NCI-H2196 (cell line): Measurements from ENCODE around the gene SPNS2.

Source experiments
- DNase-seq: peaks from one replicate; lab custom pipeline; 2025; ENCODE audit not compliant: unreplicated experiment; lab: John Stamatoyannopoulos, UW

SPNS2 gene

GRCh38 chr17:4498461-4499397, at the start of gene SPNS2:
SPNS2 (plus strand) TSS chr17:4498881; CDS start chr17:4499048, 167 bp downstream.
- peak; percentile 56 for DNase-seq

GRCh38 chr17:4449736-4450135, 48.9 kb upstream of the SPNS2 start:
- DNase-seq = no peak

GRCh38 chr17:4450710-4451316, 47.9 kb upstream of the SPNS2 start:
- no peak for DNase-seq

GRCh38 chr17:4453812-4454591, 44.7 kb upstream of the SPNS2 start:
- DNase-seq = no peak

GRCh38 chr17:4460661-4461060, 38.0 kb upstream of the SPNS2 start:
- no peak for DNase-seq

- DNase-seq = peak; percentile 27
Observed at GRCh38 chr17:4463818-4464476, 34.7 kb upstream of the SPNS2 start.

- no peak for DNase-seq
Observed at GRCh38 chr17:4465786-4466185, 32.9 kb upstream of the SPNS2 start.

- DNase-seq = no peak
Observed at GRCh38 chr17:4467287-4467686, 31.4 kb upstream of the SPNS2 start.

GRCh38 chr17:4469552-4469951, 29.1 kb upstream of the SPNS2 start:
- DNase-seq = no peak

- DNase-seq = no peak
Observed at GRCh38 chr17:4472286-4472685, 26.4 kb upstream of the SPNS2 start.

- no peak for DNase-seq
Observed at GRCh38 chr17:4474093-4474492, 24.6 kb upstream of the SPNS2 start.

- DNase-seq = no peak
Observed at GRCh38 chr17:4475001-4475400, 23.7 kb upstream of the SPNS2 start.

- no peak for DNase-seq
Observed at GRCh38 chr17:4475463-4475862, 23.2 kb upstream of the SPNS2 start.

- DNase-seq = no peak
Observed at GRCh38 chr17:4476017-4476416, 22.7 kb upstream of the SPNS2 start.

GRCh38 chr17:4476511-4477070, 22.1 kb upstream of the SPNS2 start:
- peak; percentile 19 for DNase-seq

- no peak for DNase-seq
Observed at GRCh38 chr17:4477255-4477791, 21.4 kb upstream of the SPNS2 start.

GRCh38 chr17:4478318-4478830, 20.3 kb upstream of the SPNS2 start:
- DNase-seq = no peak

- no peak for DNase-seq
Observed at GRCh38 chr17:4479340-4479981, 19.2 kb upstream of the SPNS2 start.

- DNase-seq = no peak
Observed at GRCh38 chr17:4479982-4480751, 18.5 kb upstream of the SPNS2 start.
